Measurements from ENCODE around the gene KLF15.

- TF ChIP-seq TAF1 (IDR thresholded peaks at IDR 0.05; ENCODE audit: low read depth, low read length) (no peak), POLR2AphosphoS5 (IDR thresholded peaks at IDR 0.05; ENCODE audit: low read depth, low read length) (no peak), POLR2A (IDR thresholded peaks at IDR 0.05; ENCODE audit: low read depth, low read length) (no peak), SPI1 (IDR thresholded peaks at IDR 0.05; ENCODE audit: low read depth, low read length) (no peak)
Measured at GRCh38 chr3:126342211-126342610, 15.0 kb downstream of the KLF15 start.
